Ovary (tissue), 9 donors: ENCODE data around the gene CFAP299. TPM values are rescaled to one million over a fixed set of nuclear protein-coding genes. Genes with fewer than 3 reads are reported as not detected.

ENCODE experiments used
- DNase-seq, 5 donors: peaks; one replicate each; pipeline ENCODE4 v3.0.0-alpha.2; 2019 to 2020
- H3K27ac ChIP-seq, 2 donors: fragments of 200-600 bp; one replicate each; pipeline versions ENCODE4 v1.5.1 to v1.8.0; 2019 to 2022
- H3K27me3 ChIP-seq: fragments of 200-600 bp; one replicate; pipeline ENCODE4 v1.8.0; 2022
- H3K36me3 ChIP-seq: fragments of 200-600 bp; sonication (generic); one replicate; pipeline ENCODE4 v1.5.1; 2019
- H3K4me1 ChIP-seq: one replicate; pipeline ENCODE4 v1.8.1; 2013; ENCODE audit warnings: mild to moderate bottlenecking, moderate library complexity; ENCODE audit not compliant: insufficient read depth
- H3K4me3 ChIP-seq: fragments of 200-600 bp; sonication (generic); one replicate; pipeline ENCODE4 v1.5.1; 2017
- H3K9me3 ChIP-seq, 2 donors: fragments of 200-600 bp in 1 of 2; sonication (generic) in 1 of 2; one replicate each; pipeline versions ENCODE4 v1.5.1 to v1.8.1; 2013 to 2019; ENCODE audit warnings: mild to moderate bottlenecking in 1 of 2, moderate library complexity in 1 of 2
- CTCF ChIP-seq, 3 donors: fragments of 450-650 bp in 2 of 3; fragments of 200-600 bp in 1 of 3; IDR thresholded peaks; one replicate each; pipeline versions ENCODE4 v1.5.1 to v1.8.0; 2016 to 2022; ENCODE audit warnings: antibody characterized with exemption in 3 of 3, mild to moderate bottlenecking in 1 of 3
- EP300 ChIP-seq: sonication (generic); formaldehyde crosslinking; IDR thresholded peaks from one replicate; pipeline ENCODE4 v1.6.1; 2017; ENCODE audit warnings: antibody characterized with exemption
- POLR2A ChIP-seq: fragments of 450-650 bp; IDR thresholded peaks from one replicate; pipeline ENCODE4 v1.6.1; 2017; ENCODE audit warnings: antibody characterized with exemption, mild to moderate bottlenecking, moderate library complexity
- WGBS, 3 donors: extraction: QIAGEN DNeasy Blood & Tissue Kit in 1 of 3; methylation state at CpG; one replicate each; pipeline versions ENCODE4 v1.1.5 to v1.1.7; 2013 to 2017; 5-methylcytosine and 5-hydroxymethylcytosine counted together
- intact Hi-C, 4 donors: fragments of 100-400 bp; cut with DNase I; formaldehyde crosslinking; loops; one replicate each; pipeline versions ENCODE4 v1.11.0 to v1.15.1; 2022 to 2023
- polyA plus RNA-seq, 2 donors: library from polyadenylated mRNA; stranded (reverse); fragments of 200-250 nt in 1 of 2; fragments of 350-450 nt in 1 of 2; fragmentation: Illumina TruSeq in 1 of 2; extraction: RNeasy Lipid Tissue Mini Kit (QIAGEN cat#74804) in 1 of 2; gene quantifications; one replicate each; pipeline ENCODE4 v1.2.3, GENCODE V29; 2013 to 2014
- total RNA-seq, 7 donors: library from RNA; depleted of rRNA in 2 of 7; stranded (reverse); fragments of >200 nt in 2 of 7; fragmentation: NEBNext Ultra II Directional in 3 of 7; extraction: Animal tissue kit (Norgen Biotek cat#: 25700) in 3 of 7; gene quantifications; one replicate each; pipeline versions ENCODE4 v1.1.0 to v1.2.4, GENCODE V29; 2016 to 2023
- donor health status: DM: no; HTN: no; CAD: no; lungs with moderate emphysema.
- donor health status: DM: no; HTN: no; CAD: no.
- donor health status: Bipolar disorder and iron deficiency.
- donor health status: DM: yes; HTN: yes; CAD: no.
- donor health status: DM: no; HTN: no; CAD: no.
- donor health status: DM: yes; HTN: yes; CAD: no.

Gene CFAP299
- total and polyA plus RNA-seq, 9 donors = 0.32 to 17.0 (median 0.97) TPM; not detected in 2

DNA sequence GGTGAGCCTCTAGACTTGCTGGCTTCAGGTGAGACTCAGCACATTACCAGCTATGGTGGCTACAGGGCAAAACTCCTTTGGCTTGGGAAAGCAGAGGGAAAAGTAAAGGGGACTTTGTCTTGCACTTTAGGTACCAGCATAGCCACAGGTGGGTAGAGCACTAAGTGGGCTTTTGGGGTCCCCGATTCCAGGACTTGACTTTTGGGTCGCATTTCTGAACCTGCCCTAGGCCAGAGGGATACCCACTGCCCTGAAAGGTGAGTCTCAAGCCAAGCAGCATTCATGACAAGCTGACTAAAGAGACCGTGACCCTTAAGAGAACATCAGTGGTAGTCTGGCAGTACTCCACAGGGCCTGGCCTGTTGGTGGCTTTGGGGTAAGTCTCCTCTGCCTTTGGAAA lies 224.8 kb downstream of the CFAP299 start:
- Histone ChIP-seq H3K36me3 (no peaks in the 10 kb centered on the region), H3K4me1 (no peaks in the 10 kb centered on the region), H3K4me3 (no peak overlapping the region), H3K27me3 (no peaks in the 10 kb centered on the region), H3K27ac (no peak overlapping the region), H3K9me3 (no peaks in the 10 kb centered on the region)
- DNase-seq = no peak
- TF ChIP-seq EP300 = no peak
- no peak for TF ChIP-seq CTCF (IDR thresholded peaks at IDR 0.05)
- TF ChIP-seq POLR2A = no peak
- intact Hi-C loops = no loop called here
- 89 to 100% (median 94%) methylated on average over 3 of the region's 3 CpGs for WGBS, 3 donors

DNA sequence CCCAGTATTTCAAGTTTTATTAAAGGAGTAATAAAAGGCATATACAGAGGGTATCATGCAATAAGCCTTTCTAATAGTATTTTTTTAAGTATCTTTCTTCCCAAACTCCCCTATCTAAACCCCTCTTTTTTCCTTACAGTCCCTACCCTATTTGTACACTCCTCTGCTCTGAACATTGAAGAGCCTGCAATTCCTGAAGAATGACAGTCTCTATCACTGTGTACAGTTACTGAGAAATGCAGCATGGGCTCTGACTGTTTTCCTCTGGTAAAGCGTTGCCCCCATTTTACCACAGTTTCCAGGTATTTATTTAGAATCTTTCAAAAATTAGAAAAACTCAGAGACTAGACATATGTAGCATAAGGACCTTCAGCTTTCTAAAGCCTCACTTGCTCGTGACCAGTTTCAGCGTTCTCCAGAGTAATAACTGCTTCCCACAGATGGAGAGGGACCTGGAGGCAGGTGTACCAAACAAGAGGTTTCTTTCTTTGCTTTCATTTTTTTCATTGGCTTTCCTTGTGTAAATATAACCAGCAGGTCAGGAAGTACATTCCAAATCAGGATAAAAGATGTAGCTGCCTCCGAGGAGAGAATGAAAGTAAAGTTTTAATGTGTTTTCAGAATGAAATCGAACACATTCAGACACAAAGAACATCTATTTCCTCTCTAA lies 230.8 kb downstream of the CFAP299 start:
- H3K9me3 ChIP-seq = no peaks in the 10 kb centered on the region
- no peaks in the 10 kb centered on the region for H3K4me1 ChIP-seq
- intact Hi-C loops = no loop called here
- no peaks in the 10 kb centered on the region for H3K36me3 ChIP-seq
- no peaks in the 10 kb centered on the region for H3K27me3 ChIP-seq
- WGBS, 3 donors = 17 to 50% (median 24%) methylated on average over 5 of the region's 5 CpGs
- DNase-seq = no peak
- no peak overlapping the region for H3K27ac ChIP-seq
- no peak overlapping the region for H3K4me3 ChIP-seq
- no peak for TF ChIP-seq POLR2A
- no peak for TF ChIP-seq EP300
- no peak for TF ChIP-seq CTCF (IDR thresholded peaks at IDR 0.05)

DNA sequence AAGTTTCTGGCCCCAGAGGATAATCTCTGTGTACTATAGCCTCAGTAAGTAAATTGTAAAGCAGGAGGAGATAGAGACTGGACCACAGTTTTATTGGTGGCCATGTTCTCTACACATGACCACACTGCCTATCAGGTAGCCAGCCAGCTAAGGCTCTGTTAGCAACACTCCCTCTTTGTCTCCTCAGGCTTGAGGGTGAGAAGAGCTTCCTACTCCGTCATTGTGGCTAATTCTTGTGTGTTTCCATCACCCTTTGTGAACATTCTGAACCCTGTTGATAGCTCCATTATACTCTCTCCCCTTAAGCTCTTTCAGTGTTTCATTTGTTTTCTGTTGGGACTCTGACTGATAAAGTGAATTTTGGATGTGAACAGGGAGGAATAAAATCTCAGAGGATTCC lies 233.4 kb downstream of the CFAP299 start:
- intact Hi-C loops = no loop called here
- H3K9me3 ChIP-seq = no peaks in the 10 kb centered on the region
- TF ChIP-seq POLR2A (no peak), EP300 (no peak), CTCF (IDR thresholded peaks at IDR 0.05) (no peak)
- WGBS, 3 donors = 76 to 93% (median 91%) methylated on average over 1 of the region's 1 CpG
- no peak overlapping the region for H3K4me3 ChIP-seq
- no peaks in the 10 kb centered on the region for H3K4me1 ChIP-seq
- no peak for DNase-seq
- no peaks in the 10 kb centered on the region for H3K36me3 ChIP-seq
- H3K27me3 ChIP-seq = no peaks in the 10 kb centered on the region
- no peak overlapping the region for H3K27ac ChIP-seq

GRCh38 chr4:80576796-80577195 lies 241.3 kb downstream of the CFAP299 start:
- Histone ChIP-seq H3K9me3 (no peaks in the 10 kb centered on the region), H3K4me3 (no peak overlapping the region), H3K27me3 (no peaks in the 10 kb centered on the region), H3K4me1 (no peaks in the 10 kb centered on the region), H3K27ac (no peak overlapping the region), H3K36me3 (no peaks in the 10 kb centered on the region)
- TF ChIP-seq EP300 (no peak), CTCF (IDR thresholded peaks at IDR 0.05) (no peak), POLR2A (no peak)
- no peak for DNase-seq
- intact Hi-C loops = no loop called here
- 5 to 7% (median 6%) methylated on average over 1 of the region's 1 CpG for WGBS, 3 donors
